ENCODE data around the gene TMEM272. TPM values are rescaled to one million over a fixed set of nuclear protein-coding genes. Genes with fewer than 3 reads are reported as not detected.

Gene TMEM272
- total and polyA plus RNA-seq, 2 experiments from 2014 or later: 0.11 to 0.76 TPM

DNA sequence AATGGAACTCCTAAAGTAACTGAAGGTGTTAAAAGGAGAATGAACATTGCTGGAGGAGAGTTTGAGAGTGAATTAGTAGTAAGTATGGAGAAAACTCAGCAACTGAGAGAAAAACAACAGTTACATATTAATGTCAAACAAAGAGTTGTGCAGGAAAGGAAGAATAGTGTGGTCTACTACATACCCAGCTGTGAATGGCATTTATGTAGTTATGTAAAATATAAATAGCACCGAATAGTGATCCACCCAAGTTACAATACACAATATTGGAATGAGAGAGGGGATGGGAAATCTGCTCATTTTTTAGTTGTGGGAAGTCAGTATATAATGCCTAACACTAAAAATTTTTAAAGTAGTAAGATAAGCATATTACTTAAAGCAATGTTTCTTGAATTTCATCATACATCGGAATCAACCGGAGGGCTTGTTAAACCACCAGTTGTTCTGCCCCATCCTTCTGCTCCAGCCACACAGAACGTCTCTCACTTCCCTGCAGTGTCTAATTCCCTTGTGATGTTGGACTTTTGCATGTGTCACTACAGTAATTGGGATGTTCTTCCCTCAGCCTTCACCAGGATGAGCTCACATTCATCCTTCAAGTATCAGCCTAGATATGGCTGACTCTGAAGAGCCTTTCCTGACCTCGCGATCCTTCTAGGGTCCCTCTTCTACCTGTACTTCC lies 28.3 kb upstream of the TMEM272 start (continued):
- TF ChIP-seq, protein P1, sequence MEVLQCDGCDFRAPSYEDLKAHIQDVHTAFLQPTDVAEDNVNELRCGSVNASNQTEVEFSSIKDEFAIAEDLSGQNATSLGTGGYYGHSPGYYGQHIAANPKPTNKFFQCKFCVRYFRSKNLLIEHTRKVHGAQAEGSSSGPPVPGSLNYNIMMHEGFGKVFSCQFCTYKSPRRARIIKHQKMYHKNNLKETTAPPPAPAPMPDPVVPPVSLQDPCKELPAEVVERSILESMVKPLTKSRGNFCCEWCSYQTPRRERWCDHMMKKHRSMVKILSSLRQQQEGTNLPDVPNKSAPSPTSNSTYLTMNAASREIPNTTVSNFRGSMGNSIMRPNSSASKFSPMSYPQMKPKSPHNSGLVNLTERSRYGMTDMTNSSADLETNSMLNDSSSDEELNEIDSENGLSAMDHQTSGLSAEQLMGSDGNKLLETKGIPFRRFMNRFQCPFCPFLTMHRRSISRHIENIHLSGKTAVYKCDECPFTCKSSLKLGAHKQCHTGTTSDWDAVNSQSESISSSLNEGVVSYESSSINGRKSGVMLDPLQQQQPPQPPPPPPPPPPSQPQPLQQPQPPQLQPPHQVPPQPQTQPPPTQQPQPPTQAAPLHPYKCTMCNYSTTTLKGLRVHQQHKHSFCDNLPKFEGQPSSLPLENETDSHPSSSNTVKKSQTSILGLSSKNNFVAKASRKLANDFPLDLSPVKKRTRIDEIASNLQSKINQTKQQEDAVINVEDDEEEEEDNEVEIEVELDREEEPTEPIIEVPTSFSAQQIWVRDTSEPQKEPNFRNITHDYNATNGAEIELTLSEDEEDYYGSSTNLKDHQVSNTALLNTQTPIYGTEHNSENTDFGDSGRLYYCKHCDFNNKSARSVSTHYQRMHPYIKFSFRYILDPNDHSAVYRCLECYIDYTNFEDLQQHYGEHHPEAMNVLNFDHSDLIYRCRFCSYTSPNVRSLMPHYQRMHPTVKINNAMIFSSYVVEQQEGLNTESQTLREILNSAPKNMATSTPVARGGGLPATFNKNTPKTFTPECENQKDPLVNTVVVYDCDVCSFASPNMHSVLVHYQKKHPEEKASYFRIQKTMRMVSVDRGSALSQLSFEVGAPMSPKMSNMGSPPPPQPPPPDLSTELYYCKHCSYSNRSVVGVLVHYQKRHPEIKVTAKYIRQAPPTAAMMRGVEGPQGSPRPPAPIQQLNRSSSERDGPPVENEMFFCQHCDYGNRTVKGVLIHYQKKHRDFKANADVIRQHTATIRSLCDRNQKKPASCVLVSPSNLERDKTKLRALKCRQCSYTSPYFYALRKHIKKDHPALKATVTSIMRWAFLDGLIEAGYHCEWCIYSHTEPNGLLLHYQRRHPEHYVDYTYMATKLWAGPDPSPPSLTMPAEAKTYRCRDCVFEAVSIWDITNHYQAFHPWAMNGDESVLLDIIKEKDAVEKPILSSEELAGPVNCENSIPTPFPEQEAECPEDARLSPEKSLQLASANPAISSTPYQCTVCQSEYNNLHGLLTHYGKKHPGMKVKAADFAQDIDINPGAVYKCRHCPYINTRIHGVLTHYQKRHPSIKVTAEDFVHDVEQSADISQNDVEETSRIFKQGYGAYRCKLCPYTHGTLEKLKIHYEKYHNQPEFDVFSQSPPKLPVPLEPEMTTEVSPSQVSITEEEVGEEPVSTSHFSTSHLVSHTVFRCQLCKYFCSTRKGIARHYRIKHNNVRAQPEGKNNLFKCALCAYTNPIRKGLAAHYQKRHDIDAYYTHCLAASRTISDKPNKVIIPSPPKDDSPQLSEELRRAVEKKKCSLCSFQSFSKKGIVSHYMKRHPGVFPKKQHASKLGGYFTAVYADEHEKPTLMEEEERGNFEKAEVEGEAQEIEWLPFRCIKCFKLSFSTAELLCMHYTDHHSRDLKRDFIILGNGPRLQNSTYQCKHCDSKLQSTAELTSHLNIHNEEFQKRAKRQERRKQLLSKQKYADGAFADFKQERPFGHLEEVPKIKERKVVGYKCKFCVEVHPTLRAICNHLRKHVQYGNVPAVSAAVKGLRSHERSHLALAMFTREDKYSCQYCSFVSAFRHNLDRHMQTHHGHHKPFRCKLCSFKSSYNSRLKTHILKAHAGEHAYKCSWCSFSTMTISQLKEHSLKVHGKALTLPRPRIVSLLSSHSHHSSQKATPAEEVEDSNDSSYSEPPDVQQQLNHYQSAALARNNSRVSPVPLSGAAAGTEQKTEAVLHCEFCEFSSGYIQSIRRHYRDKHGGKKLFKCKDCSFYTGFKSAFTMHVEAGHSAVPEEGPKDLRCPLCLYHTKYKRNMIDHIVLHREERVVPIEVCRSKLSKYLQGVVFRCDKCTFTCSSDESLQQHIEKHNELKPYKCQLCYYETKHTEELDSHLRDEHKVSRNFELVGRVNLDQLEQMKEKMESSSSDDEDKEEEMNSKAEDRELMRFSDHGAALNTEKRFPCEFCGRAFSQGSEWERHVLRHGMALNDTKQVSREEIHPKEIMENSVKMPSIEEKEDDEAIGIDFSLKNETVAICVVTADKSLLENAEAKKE (CRISPR knock-in tag; IDR thresholded peaks at IDR 0.05): no peak
- TF ChIP-seq EZH2phosphoT487 (IDR thresholded peaks at IDR 0.05; ENCODE audit: unreplicated experiment) (no peak), JUNB (IDR thresholded peaks at IDR 0.05; ENCODE audit: unreplicated experiment) (no peak), CREB1 (CRISPR knock-in tag; IDR thresholded peaks at IDR 0.05; ENCODE audit: low read depth) (no peak)

GRCh38 chr13:51870616-51871015 lies 25.6 kb upstream of the TMEM272 start:
- Histone ChIP-seq H3K79me2 (replicated peaks; ENCODE audit: insufficient read depth) (no peaks in the 10 kb centered on the region), H3K4me1 (ENCODE audit: insufficient read depth) (no peaks in the 10 kb centered on the region), H3K9me2 (ENCODE audit: insufficient read depth) (no peaks in the 10 kb centered on the region), H4K20me1 (replicated peaks; ENCODE audit: insufficient read depth) (no peaks in the 10 kb centered on the region), H3K27me3 (ENCODE audit: insufficient read depth) (no peaks in the 10 kb centered on the region), H3K4me2 (no peak overlapping the region), H3K36me3 (ENCODE audit: insufficient read depth) (no peaks in the 10 kb centered on the region), H3K4me3 (no peak overlapping the region), H3F3A (replicated peaks; ENCODE audit: low read depth) (no peaks in the 10 kb centered on the region), H2AFZ (no peak overlapping the region), H3K27ac (ENCODE audit: low read depth) (no peak overlapping the region)
- H3K9me3 Mint-ChIP-seq: no peaks in the 10 kb centered on the region; the same call in 2 of the 3 replicates
- peaks cover 1% of the 10 kb centered on the region for H3K27me3 Mint-ChIP-seq (ENCODE audit: insufficient read depth, low read depth, poor library complexity)
- TF ChIP-seq, protein P2, sequence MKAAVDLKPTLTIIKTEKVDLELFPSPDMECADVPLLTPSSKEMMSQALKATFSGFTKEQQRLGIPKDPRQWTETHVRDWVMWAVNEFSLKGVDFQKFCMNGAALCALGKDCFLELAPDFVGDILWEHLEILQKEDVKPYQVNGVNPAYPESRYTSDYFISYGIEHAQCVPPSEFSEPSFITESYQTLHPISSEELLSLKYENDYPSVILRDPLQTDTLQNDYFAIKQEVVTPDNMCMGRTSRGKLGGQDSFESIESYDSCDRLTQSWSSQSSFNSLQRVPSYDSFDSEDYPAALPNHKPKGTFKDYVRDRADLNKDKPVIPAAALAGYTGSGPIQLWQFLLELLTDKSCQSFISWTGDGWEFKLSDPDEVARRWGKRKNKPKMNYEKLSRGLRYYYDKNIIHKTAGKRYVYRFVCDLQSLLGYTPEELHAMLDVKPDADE (IDR thresholded peaks at IDR 0.05): no peak
- H3K36me3 Mint-ChIP-seq (ENCODE audit: low read depth): no peaks in the 10 kb centered on the region
- DNase-seq (ENCODE audit: low spot score): no peak
- H3K4me1 Mint-ChIP-seq: no peaks in the 10 kb centered on the region
- no peak for ATAC-seq
- no peak overlapping the region for H3K27ac Mint-ChIP-seq
- H3K4me3 Mint-ChIP-seq: no peak overlapping the region

Measured in GM23338 (cell line).